ENCODE data around the gene AMOT. TPM values are rescaled to one million over a fixed set of nuclear protein-coding genes. Genes with fewer than 3 reads are reported as not detected.

Gene AMOT
- total and polyA plus RNA-seq, 7 experiments from 2014 or later: 0.44 to 4.4 (median 3.0) TPM

DNA sequence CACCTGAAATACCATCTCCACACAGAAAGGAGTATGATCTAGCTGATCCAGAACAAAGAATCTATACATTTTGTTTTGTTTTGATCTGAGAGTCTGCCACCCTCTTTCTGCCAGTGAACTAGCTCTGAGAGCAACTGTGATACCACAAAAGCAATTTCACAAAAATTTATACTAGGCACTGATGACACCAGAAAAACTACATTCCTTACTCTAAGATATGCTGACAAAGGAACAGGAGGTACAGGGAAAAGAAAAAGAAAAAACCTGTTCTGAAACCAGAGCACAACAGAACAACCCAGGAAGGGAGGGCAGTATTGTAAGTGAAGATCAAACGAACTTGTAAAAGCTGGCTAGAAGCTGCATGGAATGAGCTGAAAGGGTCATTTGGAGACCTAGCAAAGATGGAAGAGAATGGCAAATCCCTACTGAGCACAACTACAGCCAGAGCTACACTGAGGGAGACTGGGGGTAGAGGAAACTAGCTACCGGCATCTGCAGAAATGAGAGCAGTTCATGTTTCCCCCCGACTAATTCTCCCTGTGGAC lies 31.9 kb downstream of the AMOT start:
- Mint-ChIP-seq H3K36me3 (peaks cover 0 to 7% (median 0%) of the 10 kb centered on the region in 5 donors), H3K4me1 (no peaks in the 10 kb centered on the region), H3K27me3 (no peaks in the 10 kb centered on the region), H3K27ac (no peak overlapping the region), H3K9me3 (peaks cover 0 to 1% (median 0%) of the 10 kb centered on the region in 11 donors), H3K4me3 (no peak overlapping the region)
- Histone ChIP-seq H3K36me3 (ENCODE audit: control insufficient read depth in 2 of 3, insufficient read depth in 3 of 3, low read length in 3 of 3) (no peaks in the 10 kb centered on the region), H3K4me1 (ENCODE audit: control insufficient read depth in 2 of 2, insufficient read depth in 2 of 2, low read length in 2 of 2) (no peaks in the 10 kb centered on the region), H3K27me3 (ENCODE audit: control insufficient read depth in 2 of 2, insufficient read depth in 2 of 2, low read length in 2 of 2) (no peaks in the 10 kb centered on the region), H3K4me3 (ENCODE audit: low read length) (no peak overlapping the region), H3K9me3 (ENCODE audit: control insufficient read depth in 2 of 3, low read length in 3 of 3) (no peaks in the 10 kb centered on the region), H3K27ac (ENCODE audit: low read depth, low read length) (no peak overlapping the region)
- ChIA-PET CTCF (no interaction called here), POLR2A (no interaction called here)
- ATAC-seq (no peak), DNase-seq (no peak)
- intact Hi-C loops (cut with micrococcal nuclease): no loop called here

DNA sequence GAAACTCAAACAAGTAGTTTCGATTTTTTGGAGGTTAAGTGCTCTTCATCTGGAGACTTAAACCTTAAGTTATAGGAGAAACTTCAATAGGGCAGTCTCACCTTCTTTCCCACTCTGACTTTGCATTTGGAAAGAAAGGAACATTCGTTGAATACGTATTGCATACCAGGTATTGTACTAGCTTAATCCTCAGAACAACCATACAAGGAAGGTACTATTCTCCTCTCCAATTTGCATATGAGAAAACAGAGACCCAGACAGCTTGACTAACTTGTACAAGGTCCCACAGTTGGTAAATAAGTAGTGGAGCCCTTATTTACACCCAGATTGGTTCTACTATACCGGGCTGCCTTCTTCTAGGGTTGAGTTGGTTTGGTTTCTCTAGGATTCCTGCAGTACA lies 32.6 kb downstream of the AMOT start:
- no peaks in the 10 kb centered on the region for H3K36me3 ChIP-seq (ENCODE audit: control insufficient read depth in 2 of 3, insufficient read depth in 3 of 3, low read length in 3 of 3)
- CTCF ChIA-PET: no interaction called here
- no peaks in the 10 kb centered on the region for H3K9me3 ChIP-seq (ENCODE audit: control insufficient read depth in 2 of 3, low read length in 3 of 3)
- no peak overlapping the region for H3K27ac ChIP-seq (ENCODE audit: low read depth, low read length)
- no peaks in the 10 kb centered on the region for H3K27me3 Mint-ChIP-seq
- no peaks in the 10 kb centered on the region for H3K4me1 ChIP-seq (ENCODE audit: control insufficient read depth in 2 of 2, insufficient read depth in 2 of 2, low read length in 2 of 2)
- H3K36me3 Mint-ChIP-seq: peaks cover 0 to 7% (median 0%) of the 10 kb centered on the region in 5 donors
- H3K9me3 Mint-ChIP-seq: peaks cover 0 to 1% (median 0%) of the 10 kb centered on the region in 11 donors
- POLR2A ChIA-PET: no interaction called here
- intact Hi-C loops (cut with micrococcal nuclease): no loop called here
- H3K4me1 Mint-ChIP-seq: no peaks in the 10 kb centered on the region
- no peaks in the 10 kb centered on the region for H3K27me3 ChIP-seq (ENCODE audit: control insufficient read depth in 2 of 2, insufficient read depth in 2 of 2, low read length in 2 of 2)
- H3K4me3 ChIP-seq (ENCODE audit: low read length): no peak overlapping the region
- H3K4me3 Mint-ChIP-seq: no peak overlapping the region
- DNase-seq (no peak), ATAC-seq (no peak)
- H3K27ac Mint-ChIP-seq: no peak overlapping the region

DNA sequence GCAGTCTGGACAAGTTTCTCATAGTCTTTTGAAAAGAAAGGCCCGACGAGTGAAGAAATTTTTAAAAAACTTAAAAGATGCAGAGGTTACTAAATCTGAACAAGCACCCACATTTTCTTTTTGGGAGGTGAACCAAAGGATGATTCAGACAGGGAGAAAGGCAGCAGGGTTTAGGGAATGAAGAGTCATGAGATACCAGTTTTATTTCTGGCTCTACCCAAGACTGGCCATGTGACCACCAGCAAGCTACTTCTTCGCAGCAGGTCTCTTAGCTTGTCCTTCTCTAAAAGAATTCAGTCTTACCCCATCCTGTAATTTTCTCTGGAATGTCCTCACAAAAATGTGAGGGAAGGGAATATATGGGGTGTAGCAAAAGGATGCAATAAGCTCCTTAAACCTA lies 37.6 kb downstream of the AMOT start:
- no peak for ATAC-seq

DNA sequence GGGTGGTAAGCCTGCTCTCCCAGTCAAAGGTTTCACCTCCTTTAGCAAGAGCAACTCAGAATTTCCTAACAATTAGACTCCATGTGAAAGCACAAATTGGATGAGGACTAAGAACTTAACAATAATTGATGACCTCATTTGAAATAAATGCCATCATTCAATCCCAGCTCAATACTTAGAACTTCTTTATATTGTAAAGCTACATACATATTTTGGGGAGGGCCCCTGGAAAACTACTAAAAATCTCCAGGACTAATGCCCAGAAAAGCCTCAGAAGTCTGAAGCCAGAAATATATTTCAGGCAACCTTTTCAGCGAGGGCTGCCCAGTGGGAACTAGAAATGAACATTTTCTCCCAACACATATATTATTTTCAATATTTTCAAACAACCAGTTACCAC lies 38.1 kb downstream of the AMOT start:
- H3K4me1 ChIP-seq (ENCODE audit: control insufficient read depth in 2 of 2, insufficient read depth in 2 of 2, low read length in 2 of 2): no peaks in the 10 kb centered on the region
- POLR2A ChIA-PET: no interaction called here
- no peak overlapping the region for H3K4me3 Mint-ChIP-seq
- CTCF ChIA-PET: no interaction called here
- no peak overlapping the region for H3K27ac ChIP-seq (ENCODE audit: low read depth, low read length)
- no peak overlapping the region for H3K27ac Mint-ChIP-seq
- no peak for DNase-seq
- H3K36me3 Mint-ChIP-seq: peaks cover 0 to 30% (median 13%) of the 10 kb centered on the region in 5 donors
- H3K36me3 ChIP-seq (ENCODE audit: control insufficient read depth in 2 of 3, insufficient read depth in 3 of 3, low read length in 3 of 3): no peaks in the 10 kb centered on the region
- peaks cover 0 to 1% (median 0%) of the 10 kb centered on the region in 7 donors for H3K4me1 Mint-ChIP-seq
- no peaks in the 10 kb centered on the region for H3K9me3 ChIP-seq (ENCODE audit: control insufficient read depth in 2 of 3, low read length in 3 of 3)
- intact Hi-C loops (cut with micrococcal nuclease): no loop called here
- H3K27me3 ChIP-seq (ENCODE audit: control insufficient read depth in 2 of 2, insufficient read depth in 2 of 2, low read length in 2 of 2): no peaks in the 10 kb centered on the region
- H3K9me3 Mint-ChIP-seq: peaks cover 0 to 5% (median 0%) of the 10 kb centered on the region in 11 donors
- H3K4me3 ChIP-seq (ENCODE audit: low read length): no peak overlapping the region
- H3K27me3 Mint-ChIP-seq: no peaks in the 10 kb centered on the region
- no peak for ATAC-seq

More for the DNA sequence above, 37.6 kb downstream of the AMOT start:
- H3K4me3 ChIP-seq (ENCODE audit: low read length): no peak overlapping the region
- Mint-ChIP-seq H3K27me3 (no peaks in the 10 kb centered on the region), H3K4me3 (no peak overlapping the region), H3K9me3 (peaks cover 0 to 5% (median 0%) of the 10 kb centered on the region in 11 donors), H3K4me1 (no peaks in the 10 kb centered on the region), H3K27ac (no peak overlapping the region), H3K36me3 (peaks cover 0 to 25% (median 13%) of the 10 kb centered on the region in 5 donors)
- H3K9me3 ChIP-seq (ENCODE audit: control insufficient read depth in 2 of 3, low read length in 3 of 3): no peaks in the 10 kb centered on the region
- POLR2A ChIA-PET: no interaction called here
- no peaks in the 10 kb centered on the region for H3K36me3 ChIP-seq (ENCODE audit: control insufficient read depth in 2 of 3, insufficient read depth in 3 of 3, low read length in 3 of 3)
- DNase-seq: no peak
- no peaks in the 10 kb centered on the region for H3K4me1 ChIP-seq (ENCODE audit: control insufficient read depth in 2 of 2, insufficient read depth in 2 of 2, low read length in 2 of 2)
- H3K27ac ChIP-seq (ENCODE audit: low read depth, low read length): no peak overlapping the region
- H3K27me3 ChIP-seq (ENCODE audit: control insufficient read depth in 2 of 2, insufficient read depth in 2 of 2, low read length in 2 of 2): no peaks in the 10 kb centered on the region
- intact Hi-C loops (cut with micrococcal nuclease): no loop called here
- CTCF ChIA-PET: no interaction called here

DNA sequence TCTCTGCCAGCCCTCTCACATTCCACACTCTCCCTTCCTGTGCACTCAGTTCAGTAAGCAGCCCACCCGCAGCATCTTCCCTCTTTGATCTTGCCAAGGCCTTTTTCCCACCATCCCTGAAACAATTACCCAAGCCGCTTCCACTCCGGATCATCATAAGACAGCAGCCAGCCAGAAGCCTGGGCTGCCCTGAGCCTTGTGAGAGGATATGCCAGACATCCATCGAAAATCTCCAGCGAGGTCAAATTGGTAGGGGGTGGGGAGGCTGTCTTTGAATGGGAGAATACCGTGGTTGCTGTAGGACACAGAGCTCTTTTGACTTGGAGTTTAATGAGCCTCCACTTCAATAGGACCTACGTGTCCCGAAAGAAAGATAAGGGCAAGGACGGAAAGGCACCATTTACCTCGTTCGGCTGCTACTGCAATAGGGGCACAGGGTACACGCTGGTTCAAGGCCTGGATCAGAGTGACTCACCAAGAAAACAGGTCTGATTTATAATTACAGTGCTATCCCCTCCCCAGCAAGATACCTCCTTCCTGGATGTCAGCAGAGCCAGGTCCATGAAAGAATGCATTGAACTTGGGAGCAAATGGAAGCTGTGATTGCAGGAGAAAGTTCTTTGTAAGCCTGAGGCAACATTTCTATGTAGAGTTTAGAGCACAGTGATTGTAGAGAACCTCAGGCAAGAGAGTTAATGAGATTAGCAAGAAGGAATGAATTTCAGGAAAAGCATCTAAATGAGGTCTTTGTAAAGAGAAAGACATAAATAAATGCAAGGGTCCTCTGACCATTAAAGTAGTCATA lies 39.5 kb downstream of the AMOT start:
- no peaks in the 10 kb centered on the region for H3K36me3 ChIP-seq (ENCODE audit: control insufficient read depth in 2 of 3, insufficient read depth in 3 of 3, low read length in 3 of 3)
- H3K27ac ChIP-seq (ENCODE audit: low read depth, low read length): no peak overlapping the region
- ATAC-seq: no peak
- no peaks in the 10 kb centered on the region for H3K9me3 ChIP-seq (ENCODE audit: control insufficient read depth in 2 of 3, low read length in 3 of 3)
- no peaks in the 10 kb centered on the region for H3K27me3 ChIP-seq (ENCODE audit: control insufficient read depth in 2 of 2, insufficient read depth in 2 of 2, low read length in 2 of 2)
- peaks cover 0 to 5% (median 1%) of the 10 kb centered on the region in 11 donors for H3K9me3 Mint-ChIP-seq
- H3K27ac Mint-ChIP-seq: no peak overlapping the region
- H3K4me3 Mint-ChIP-seq: no peak overlapping the region
- no peak for DNase-seq
- peaks cover 0 to 1% (median 0%) of the 10 kb centered on the region in 7 donors for H3K4me1 Mint-ChIP-seq
- CTCF ChIA-PET: no interaction called here
- intact Hi-C loops (cut with micrococcal nuclease): no loop called here
- H3K36me3 Mint-ChIP-seq: peaks cover 0 to 35% (median 17%) of the 10 kb centered on the region in 5 donors
- H3K27me3 Mint-ChIP-seq: no peaks in the 10 kb centered on the region
- no peaks in the 10 kb centered on the region for H3K4me1 ChIP-seq (ENCODE audit: control insufficient read depth in 2 of 2, insufficient read depth in 2 of 2, low read length in 2 of 2)
- no peak overlapping the region for H3K4me3 ChIP-seq (ENCODE audit: low read length)
- POLR2A ChIA-PET: no interaction called here

DNA sequence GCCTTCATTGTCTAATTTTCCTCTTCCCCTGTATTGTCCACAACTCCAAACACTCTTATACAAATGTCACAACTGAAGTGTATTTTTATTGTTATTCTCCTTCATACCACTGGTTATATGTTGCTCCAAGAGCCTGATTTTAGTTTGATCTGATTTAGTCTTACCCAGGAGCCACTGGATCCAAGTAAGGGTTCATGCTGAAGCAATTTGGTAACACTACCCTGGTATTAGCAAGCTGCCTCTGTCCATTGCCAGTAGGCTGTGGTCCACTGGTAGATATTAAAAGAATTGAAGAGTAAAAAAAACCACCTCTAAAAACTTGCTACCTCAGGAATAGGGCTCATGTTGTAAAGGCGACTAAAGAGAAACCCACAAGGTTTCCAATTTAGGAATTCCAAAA lies 41.2 kb downstream of the AMOT start:
- peaks cover 0 to 35% (median 14%) of the 10 kb centered on the region in 5 donors for H3K36me3 Mint-ChIP-seq
- no peak overlapping the region for H3K4me3 Mint-ChIP-seq
- H3K27ac Mint-ChIP-seq: no peak overlapping the region
- no peak overlapping the region for H3K4me3 ChIP-seq (ENCODE audit: low read length)
- no peaks in the 10 kb centered on the region for H3K27me3 ChIP-seq (ENCODE audit: control insufficient read depth in 2 of 2, insufficient read depth in 2 of 2, low read length in 2 of 2)
- peaks cover 0 to 1% (median 0%) of the 10 kb centered on the region in 7 donors for H3K4me1 Mint-ChIP-seq
- no peaks in the 10 kb centered on the region for H3K4me1 ChIP-seq (ENCODE audit: control insufficient read depth in 2 of 2, insufficient read depth in 2 of 2, low read length in 2 of 2)
- CTCF ChIA-PET: no interaction called here
- ATAC-seq (no peak), DNase-seq (no peak)
- no peaks in the 10 kb centered on the region for H3K9me3 ChIP-seq (ENCODE audit: control insufficient read depth in 2 of 3, low read length in 3 of 3)
- H3K27me3 Mint-ChIP-seq: no peaks in the 10 kb centered on the region
- no peak overlapping the region for H3K27ac ChIP-seq (ENCODE audit: low read depth, low read length)
- H3K9me3 Mint-ChIP-seq: peaks cover 0 to 5% (median 1%) of the 10 kb centered on the region in 11 donors
- no peaks in the 10 kb centered on the region for H3K36me3 ChIP-seq (ENCODE audit: control insufficient read depth in 2 of 3, insufficient read depth in 3 of 3, low read length in 3 of 3)
- POLR2A ChIA-PET: no interaction called here
- intact Hi-C loops (cut with micrococcal nuclease): no loop called here

DNA sequence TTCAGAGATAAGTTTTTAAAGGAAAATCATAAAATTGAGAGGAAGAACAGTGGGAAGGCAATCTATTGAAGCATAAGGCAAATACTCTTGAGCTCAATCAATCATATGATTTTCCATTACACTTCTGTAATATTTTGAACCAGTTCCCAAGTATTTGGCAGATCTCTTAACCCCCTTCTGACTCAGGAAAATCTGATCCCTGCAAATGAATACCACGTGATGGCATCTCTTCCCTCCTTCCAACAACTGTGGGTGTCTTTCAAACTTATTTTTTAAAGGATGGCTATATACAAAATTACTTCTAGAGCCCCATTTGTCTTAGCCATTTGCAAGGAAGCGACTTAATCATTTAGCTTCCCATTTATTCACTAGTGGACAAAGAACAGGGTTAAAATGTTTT lies 41.9 kb downstream of the AMOT start:
- Mint-ChIP-seq H3K36me3 (peaks cover 0 to 37% (median 14%) of the 10 kb centered on the region in 5 donors), H3K9me3 (peaks cover 0 to 5% (median 1%) of the 10 kb centered on the region in 11 donors), H3K27ac (no peak overlapping the region), H3K4me1 (peaks cover 0 to 1% (median 0%) of the 10 kb centered on the region in 7 donors), H3K27me3 (no peaks in the 10 kb centered on the region), H3K4me3 (no peak overlapping the region)
- Histone ChIP-seq H3K9me3 (ENCODE audit: control insufficient read depth in 2 of 3, low read length in 3 of 3) (no peaks in the 10 kb centered on the region), H3K4me3 (ENCODE audit: low read length) (no peak overlapping the region), H3K27ac (ENCODE audit: low read depth, low read length) (no peak overlapping the region), H3K4me1 (ENCODE audit: control insufficient read depth in 2 of 2, insufficient read depth in 2 of 2, low read length in 2 of 2) (no peaks in the 10 kb centered on the region), H3K36me3 (ENCODE audit: control insufficient read depth in 2 of 3, insufficient read depth in 3 of 3, low read length in 3 of 3) (no peaks in the 10 kb centered on the region), H3K27me3 (ENCODE audit: control insufficient read depth in 2 of 2, insufficient read depth in 2 of 2, low read length in 2 of 2) (no peaks in the 10 kb centered on the region)
- ChIA-PET POLR2A (no interaction called here), CTCF (no interaction called here)
- intact Hi-C loops (cut with micrococcal nuclease): no loop called here
- no peak for DNase-seq
- ATAC-seq: no peak

All from naive thymus-derived CD4-positive, alpha-beta T cell (primary cell).